ENCODE results near the gene PRKCB.

The PRKCB gene

DNA sequence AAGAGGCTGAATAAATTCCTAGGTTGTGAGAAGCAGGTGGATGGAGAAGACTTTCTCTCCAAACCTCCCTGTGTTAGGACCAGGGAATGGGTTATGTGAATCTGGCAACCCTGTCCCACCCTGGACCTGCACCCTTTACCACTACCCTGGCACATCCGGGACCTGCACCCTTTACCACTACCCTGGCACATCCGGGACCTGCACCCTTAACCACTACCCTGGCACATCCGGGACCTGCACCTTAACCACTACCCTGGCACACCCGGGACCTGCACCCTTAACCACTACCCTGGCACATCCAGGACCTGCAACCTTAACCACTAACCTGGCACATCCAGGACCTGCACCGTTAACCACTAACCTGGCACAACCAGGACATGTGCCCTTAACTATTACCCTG is 213.3 kb downstream of the PRKCB start:
- no peak for DNase-seq (ENCODE audit: low spot score)

DNA sequence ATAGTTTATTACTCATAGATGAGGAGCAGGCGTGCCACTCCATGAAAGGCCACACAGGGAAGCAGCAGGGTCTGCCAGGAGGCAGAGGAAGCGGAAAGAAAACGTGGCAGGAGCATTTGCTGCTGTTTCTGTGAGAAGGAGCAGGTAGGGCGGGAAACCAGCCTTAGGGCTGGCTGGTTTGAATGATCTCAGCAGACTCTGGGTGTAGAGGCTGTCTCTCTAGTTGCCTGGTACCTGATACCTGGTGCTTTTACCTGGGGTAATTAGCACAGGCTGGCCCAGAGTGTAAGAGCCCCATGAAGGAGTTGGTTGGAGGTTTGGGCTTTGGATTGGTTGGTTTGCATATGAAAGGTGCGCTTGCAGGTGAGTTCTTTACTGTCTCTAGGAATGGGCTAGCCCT is 215.3 kb downstream of the PRKCB start:
- DNase-seq (ENCODE audit: low spot score): no peak

DNA sequence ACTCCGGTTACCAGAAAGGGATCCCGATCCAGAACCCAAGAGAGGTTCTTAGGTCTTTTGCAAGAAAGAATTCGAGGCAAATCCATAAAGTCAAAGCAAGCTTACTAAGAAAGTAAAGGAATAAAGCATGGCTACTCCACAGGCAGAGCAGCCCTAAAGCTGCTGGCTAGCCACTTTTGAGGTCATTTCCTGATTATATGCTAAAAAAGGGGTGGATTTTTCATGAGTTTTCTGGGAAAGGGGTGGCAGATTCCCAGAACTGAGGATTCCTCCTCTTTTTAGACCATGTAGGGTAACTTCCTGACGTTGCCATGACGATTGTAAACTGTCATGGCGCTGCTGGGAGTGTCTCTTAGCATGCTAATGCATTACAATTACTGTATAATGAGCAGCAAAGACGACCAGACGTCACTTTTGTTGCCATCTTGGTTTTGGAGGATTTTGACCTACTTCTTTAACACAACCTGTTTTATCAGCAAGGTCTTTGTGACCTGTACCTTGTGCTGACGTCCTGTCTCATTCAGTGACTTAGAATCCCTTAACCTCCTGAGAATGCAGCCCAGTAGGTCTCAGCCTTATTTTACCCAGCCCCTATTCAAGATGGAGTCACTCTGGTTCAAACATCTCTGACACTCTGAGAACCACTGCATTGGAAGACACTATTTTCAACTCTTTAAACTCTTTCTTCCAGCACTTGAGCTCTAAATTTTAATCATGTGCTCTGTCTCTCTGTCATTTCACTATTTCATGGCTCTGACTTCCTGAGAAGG is 216.7 kb downstream of the PRKCB start:
- DNase-seq (ENCODE audit: low spot score): no peak

DNA sequence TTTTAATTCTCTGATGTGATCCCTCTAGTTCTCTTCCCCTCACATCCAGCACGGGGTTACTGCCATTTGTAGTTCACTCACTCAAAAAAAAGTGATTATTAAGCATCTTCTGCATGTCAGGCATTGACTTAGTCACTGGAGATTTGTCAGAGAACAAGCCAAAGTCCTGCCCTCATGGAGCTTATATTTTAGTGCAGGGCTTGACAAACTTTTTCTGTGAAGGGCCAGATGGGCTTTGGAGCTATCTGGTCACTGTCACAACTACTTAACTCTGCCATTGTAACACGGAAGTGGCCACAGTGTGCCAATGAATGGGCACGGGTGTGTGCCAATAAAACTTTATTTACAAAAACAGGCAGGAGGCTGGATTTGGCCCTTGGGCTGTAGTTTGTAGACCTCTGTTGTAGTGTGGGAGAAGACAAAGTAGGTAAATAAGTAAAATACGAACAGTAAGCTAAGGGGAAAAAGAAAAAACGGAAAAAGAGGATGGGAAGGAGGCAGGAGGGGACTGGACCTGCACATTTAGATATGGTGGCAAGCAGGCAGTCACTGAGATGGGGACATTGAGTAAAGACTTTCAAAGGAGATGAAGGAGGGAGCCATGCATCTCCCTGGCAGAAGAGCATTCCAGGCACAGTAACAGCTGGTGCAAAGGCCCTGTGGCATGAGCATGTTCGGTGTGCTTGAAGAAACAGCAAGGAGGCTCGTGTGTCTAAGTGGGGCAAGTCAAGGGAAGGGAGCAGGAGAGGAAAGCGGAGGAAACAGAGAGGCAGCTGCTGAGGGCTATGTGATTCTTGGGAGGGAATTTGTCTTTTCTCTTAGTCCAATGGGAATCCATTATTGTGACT is 217.5 kb downstream of the PRKCB start:
- no peak for DNase-seq (ENCODE audit: low spot score)

DNA sequence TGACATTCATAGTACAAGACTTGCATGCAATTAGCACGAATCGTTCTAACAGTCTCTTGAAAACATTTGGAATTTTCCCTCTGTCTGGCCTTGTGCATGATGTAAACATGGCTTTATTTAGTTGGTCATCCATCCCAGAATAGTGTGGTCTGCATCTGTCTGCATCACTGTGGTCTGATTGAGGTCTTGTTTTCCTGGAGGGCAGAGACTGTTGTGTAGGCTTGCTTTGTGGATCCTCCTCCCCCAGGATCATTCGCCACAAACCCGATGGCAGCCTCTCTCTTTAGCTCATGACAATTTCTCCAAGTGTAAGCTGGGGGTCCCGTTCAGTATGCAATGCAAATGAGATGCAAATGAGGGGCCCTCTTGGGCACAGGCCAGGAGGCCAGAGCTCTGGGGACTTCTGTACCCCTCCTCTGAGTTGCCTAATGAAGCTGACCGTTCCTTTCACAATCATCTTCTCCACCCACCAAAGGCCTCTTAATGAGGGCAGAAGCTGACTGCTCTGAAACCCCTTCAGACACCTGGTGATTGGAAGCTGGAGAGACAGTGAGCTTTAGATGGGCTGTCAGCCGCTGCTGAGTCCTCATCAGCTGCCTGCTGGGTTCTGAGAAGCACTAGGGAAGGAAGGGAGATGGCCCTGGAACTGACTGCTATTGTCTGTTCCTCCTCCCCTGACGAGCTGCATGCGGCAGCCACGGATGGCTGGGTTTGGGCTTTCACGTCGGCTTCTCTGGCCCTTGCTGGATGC is 219.1 kb downstream of the PRKCB start:
- no peak for DNase-seq (ENCODE audit: low spot score)

DNA sequence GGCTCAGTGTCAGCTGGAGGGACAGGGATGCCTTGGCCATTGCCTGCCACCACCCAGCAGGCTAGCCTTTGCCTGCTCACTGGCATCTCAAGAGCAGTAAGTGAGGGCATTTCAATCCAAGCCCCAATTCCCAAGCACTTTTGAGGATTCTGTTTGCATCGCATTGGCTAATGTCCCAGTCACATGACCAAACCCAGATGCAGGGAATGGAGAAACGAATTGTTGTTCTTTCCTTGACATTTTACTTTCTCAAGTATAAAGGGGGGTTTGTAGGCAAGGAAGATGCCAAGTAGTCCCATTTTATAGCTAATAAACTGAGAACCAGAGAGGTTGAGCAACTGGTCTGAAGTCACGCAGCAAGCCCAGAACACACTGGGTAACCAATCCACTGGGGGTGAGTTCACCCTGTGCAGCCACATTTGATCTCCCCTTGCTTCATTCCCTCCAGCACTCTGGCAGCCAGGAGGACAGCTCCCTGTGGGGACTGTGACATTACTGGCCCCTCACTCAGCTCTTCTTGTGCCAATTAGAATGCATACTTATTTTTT is 226.6 kb downstream of the PRKCB start:
- DNase-seq (ENCODE audit: low spot score): no peak

DNA sequence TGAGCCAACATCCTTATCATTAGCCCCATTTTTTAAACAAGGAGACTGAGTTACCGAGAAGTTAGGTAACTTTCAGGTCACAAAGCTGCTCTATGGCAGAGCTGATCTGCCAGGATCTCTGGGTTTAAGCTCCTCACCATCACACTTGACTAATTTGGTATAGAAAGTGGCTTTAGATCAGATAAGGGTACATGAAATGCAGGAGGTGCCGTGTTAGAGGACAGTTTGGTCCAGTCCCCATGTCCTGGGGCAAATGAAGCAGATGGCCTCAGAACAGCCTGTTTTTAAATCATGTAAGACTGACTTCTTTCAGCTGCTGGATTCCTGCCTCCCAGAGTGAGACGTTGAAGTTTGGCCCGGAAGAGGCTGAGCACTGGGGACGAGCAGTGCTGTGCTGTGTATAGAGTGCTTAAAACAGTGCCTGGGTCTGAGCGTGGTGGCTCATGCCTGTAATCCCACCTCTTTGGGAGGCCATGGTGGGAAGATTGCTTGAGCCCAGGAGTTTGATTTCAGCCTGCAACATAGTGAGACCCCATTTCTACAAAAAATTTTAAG is 233.3 kb downstream of the PRKCB start:
- DNase-seq (ENCODE audit: low spot score): no peak

DNA sequence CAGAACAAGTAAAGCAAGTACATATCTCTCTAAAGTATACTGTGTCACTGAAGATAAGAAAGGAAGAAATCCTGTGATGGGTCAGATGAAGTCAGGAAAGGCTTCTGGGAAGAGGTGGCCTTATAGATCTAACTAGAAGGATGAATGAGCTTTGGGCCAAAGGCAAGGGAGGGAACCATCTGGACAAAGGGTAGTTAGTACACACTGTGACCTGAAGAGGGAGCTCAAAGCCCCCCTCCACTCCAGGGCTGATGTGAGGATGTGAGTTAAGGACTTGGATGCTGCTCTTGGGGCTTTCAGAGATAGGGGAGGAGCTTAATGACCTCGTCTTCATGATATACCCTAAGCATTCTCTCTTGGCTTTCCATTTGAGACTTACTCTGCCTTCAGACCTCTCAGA is 235.1 kb downstream of the PRKCB start:
- DNase-seq (ENCODE audit: low spot score): peak; percentile 18

DNA sequence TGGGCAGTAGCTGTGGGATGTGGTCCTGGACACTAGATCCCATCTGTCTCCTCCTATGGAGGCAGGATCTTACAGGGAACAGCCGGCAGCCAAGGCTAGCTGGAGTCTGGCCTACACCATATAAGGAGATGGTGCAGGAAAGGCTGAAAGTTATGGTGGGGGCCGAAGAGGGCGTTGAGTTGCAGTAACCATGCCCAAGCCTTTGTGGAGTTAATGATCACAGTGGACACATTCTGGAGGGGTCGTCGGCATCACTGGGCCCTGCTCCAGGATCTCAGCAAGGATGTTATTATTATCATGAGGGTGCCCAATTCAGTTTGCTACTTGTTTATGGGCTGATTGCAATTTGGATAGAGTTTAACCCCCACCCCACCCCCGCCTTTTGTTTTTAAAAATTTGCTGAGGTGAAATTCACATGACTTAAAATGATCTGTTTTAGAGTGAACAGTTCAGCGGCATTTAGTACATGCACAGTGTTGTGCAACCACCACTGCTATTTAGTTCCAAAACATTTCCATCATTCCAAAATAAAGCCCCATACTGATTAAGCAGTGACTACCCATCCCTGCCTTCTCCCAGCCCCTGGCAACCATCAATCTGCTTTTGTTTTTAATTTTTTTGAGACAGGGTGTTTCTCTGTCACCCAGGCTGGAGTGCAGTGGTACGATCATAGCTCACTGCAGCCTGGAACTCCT is 236.0 kb downstream of the PRKCB start:
- no peak for DNase-seq (ENCODE audit: low spot score)

DNA sequence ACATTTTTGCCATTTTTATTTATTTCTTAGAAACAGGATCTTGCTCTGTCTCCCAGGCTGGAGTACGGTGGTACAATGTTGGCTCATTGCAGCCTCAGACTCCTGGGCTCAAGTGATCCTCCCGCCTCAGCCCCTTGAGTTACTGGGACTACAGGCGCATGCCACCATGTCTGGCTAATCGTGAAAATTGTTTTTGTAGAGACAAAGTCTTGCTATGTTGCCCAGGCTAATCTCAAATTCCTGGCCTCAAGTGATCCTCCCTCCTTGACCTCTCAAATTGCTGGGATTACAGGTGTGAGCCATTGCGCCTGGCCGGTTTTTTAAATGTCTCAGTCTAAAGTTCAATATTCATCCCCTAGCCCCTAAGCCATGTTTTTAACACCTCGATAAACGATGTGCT is 237.5 kb downstream of the PRKCB start:
- no peak for DNase-seq (ENCODE audit: low spot score)

DNA sequence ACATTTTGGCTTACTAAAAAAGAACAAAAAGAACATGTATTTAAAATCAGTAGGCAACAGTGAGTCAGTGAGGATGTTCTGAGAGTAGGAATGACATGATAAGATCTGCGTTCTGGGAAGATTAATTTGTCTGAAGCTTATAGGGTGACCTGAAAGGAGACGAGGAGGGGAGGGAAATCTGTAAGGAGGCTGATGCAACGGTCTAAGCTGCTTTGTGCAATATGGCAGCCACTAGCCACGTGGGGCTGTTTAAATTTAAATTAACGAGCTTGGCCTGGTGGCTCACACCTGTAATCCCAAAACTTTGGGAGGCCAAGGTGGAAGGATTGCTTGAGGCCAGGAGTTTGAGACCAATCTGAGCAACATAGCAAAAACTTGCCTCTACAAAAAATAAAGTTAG is 238.8 kb downstream of the PRKCB start:
- DNase-seq (ENCODE audit: low spot score): no peak

DNA sequence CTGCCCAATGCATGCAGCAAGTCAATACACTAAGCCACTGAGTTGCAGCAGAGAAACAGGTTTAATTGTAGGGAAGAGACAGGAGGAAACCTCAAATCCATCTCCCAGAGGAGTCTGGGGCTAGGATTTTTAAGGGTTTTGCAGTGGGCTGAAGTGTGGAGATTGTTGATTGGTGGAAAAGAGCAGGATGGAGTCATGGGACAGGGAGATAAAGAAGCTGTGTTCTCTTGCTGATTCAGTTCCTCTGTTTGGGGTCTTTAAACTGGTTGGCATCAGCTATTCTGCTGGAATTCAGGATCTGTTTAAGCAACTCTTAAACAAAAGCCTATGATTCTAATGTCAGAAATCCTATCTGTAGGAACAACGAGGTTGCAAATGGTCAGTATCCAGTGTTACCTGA is 239.5 kb downstream of the PRKCB start:
- no peak for DNase-seq (ENCODE audit: low spot score)

DNA sequence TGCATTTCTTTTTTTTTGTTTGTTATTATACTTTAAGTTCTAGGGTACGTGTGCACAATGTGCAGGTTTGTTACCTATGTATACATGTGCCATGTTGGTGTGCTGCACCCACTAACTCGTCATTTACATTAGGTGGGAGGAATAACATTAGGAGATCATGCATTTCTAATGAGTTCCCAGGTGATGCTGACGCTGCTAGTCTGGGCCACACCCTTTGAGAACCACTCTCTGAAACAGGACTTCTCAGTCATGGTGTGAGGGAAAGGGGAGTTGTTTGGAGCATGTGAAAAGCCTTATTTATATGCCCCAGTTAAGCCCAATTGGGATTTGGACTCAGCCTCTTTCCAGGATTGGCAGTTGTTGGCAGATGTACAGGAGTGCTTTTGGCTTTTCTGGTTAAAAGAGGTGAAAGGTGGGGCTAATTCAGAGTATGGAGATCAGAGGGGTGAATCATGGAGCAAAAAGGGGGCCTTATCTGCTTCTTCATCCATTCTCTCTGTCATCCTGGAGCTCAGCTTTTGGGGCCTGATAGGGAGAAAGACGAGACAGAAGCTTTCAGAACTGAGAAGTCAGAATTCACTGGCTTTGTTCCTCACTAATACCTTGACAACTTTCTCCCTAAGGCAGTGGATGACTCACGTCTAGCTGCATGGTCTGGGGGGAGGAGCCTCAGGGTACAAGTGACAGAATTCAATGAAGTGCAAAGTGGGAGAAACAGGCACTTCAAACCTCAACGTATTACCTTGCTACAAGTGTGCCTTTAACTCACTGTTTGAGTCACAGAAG is 240.3 kb downstream of the PRKCB start:
- DNase-seq (ENCODE audit: low spot score): peak; percentile 6

DNA sequence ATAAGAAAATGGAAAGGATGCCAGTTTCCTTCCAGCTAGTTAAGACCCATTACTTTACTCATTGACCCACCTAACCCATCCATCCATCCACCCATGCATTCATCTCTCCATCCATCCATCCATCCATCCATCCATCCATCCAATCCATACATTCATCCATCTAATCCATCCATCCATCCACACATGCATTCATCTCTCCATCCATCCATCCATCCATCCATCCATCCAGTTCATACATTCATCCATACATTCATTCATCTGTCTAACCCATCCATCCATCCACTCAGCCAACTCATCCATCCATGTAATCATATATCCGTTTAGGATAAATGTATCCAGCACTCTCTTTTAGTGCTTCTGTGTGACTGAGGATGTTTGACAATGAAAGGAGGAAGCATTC is 241.5 kb downstream of the PRKCB start:
- DNase-seq (ENCODE audit: low spot score): no peak

DNA sequence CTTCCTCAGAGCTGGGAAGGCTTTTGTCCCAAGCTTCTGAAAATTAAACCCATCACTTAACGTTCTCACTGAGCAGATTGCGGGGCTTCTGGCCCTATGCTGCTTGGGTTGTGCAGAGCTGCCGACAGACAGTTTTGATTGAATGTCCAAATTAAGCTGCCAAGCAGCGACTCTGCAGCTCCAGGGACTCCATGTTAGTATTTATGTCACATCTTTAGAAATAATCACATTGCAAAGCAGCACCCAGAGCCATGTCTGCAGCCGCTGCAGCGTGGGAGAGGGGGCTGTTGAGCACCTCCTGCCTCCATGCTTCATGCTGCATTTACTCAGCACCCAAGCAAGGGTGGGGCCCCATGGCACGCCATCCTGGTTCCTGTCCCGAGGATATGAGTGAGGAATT is 242.2 kb downstream of the PRKCB start:
- DNase-seq (ENCODE audit: low spot score): no peak

DNA sequence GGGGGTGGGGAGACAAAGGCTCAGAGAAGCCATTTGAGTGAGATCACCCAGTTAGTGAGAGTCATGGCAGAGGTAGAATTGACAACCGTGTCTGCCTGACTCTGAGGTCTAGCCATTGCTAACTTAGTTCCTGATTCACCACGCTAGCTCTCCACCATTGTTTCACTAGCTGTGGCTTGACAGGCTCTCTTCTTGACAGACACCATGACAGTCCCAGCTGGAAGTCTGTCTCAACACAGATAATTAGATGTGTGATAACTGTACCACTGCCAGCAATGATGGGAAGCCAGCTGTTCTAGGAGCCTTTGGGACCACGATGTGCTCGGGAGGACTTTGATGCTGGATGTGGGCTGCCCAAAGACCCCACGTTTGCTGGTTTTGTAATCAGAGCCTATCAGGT is 249.9 kb downstream of the PRKCB start:
- no peak for DNase-seq (ENCODE audit: low spot score)

DNA sequence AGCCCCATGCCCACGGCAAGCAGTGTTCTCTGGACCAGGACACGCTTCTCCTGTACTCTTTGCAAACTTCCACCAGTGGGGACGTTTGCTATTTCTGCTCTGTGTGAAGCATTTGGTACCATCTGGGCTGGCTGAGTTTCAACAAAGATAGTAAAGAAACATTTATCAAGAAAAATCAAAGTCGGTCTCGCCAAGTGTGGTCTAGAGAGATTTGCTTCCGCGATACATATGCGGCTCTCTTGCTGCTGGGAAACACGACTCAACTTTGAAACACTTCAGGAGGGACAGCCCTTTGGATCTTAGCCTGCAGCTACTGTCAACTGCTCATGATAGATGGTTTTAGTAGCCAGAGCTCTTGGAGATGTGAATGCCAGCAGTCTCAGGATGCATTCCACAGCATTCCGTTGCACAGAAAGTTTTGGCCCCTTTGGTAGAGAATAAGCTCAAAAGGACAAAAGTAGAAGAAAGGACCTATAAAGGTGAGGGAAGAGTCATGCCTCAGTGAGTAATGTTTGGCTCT is 252.2 kb downstream of the PRKCB start:
- no peak for DNase-seq (ENCODE audit: low spot score)

DNA sequence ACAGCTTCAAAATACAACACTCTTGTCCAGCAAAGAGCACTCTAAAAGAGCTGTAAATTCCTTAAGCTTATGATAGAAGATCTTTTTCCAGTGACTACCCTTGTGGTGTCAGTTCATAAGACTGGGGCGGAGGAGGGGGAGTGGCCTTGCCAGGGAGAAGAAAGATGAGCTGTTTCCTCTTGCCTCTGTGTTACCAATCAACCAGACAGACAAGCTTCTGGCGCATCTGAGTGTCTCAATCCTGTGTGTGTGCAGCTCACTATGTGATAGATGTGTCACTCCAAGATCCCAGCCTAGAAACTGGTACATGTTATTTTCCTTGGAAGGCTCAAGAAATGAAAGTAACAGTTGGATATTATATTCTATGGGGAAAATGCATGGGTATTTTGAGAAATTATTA is 253.0 kb downstream of the PRKCB start:
- DNase-seq (ENCODE audit: low spot score): no peak

DNA sequence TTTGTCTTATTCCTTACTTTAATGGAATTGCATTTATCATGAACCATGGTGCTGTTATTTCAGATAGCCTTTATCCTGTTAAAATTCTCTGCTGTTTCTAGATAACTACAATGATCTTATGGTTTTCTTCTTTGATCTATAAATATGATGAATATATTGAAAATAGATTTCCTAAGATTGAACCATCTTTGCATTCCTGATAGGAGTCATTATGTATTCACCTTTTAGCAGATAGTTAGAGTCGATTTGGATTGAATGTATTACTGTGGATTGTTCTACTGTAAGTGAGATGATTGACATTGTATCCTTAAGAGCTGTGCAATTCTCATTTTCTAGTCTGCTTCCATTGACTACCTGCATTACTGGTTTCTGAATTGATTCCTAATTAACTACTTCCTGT is 255.3 kb downstream of the PRKCB start:
- DNase-seq (ENCODE audit: low spot score): no peak

DNA sequence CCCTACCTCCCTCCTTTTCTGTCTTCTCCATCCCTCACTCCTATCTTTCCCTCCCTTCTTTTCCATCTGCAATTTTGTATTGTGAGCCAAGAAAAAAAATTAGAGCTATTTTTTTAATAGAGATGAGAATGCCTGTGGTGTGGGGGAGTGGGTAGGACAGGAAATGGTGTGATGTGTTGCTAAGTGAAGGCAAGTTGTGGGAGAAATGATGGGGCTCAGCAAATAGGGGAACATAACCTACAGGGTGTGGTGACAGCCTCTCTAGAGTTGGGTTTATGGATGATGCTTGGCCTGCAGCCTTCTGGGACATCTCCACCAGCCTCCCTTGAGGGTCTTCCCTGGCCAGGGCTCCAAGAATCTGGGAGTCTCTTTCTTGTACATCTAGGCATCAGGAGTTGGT is 257.3 kb downstream of the PRKCB start:
- DNase-seq (ENCODE audit: low spot score): no peak

DNA sequence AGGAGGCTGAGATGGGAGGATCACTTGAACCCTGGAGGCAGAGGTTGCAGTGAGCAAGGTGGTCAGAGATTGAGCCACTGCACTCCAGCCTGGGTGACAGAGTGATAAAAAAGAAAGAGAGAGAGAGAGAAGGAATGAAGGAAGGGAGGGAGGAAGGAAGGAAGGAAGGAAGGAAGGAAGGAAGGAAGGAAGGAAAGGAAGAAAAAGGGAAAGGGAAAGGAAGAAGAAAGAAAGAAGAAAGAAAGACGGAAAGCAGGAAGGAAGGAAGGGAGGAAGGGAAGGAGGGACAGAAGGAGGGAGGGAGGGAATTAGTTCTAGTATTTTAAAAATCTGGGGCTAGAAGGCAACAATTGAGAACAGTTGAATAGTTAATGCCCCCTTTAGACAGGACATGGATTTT is 258.9 kb downstream of the PRKCB start:
- no peak for DNase-seq (ENCODE audit: low spot score)

All from CD4-positive, alpha-beta T cell treated with Interleukin-15 for 4 hours (primary cell).